ENCODE results near the gene MPV17L2. TPM values are rescaled to one million over a fixed set of nuclear protein-coding genes. Genes with fewer than 3 reads are reported as not detected.

Gene MPV17L2
- total RNA-seq, 1 donor from 2014 or later, result 17.2 TPM

DNA sequence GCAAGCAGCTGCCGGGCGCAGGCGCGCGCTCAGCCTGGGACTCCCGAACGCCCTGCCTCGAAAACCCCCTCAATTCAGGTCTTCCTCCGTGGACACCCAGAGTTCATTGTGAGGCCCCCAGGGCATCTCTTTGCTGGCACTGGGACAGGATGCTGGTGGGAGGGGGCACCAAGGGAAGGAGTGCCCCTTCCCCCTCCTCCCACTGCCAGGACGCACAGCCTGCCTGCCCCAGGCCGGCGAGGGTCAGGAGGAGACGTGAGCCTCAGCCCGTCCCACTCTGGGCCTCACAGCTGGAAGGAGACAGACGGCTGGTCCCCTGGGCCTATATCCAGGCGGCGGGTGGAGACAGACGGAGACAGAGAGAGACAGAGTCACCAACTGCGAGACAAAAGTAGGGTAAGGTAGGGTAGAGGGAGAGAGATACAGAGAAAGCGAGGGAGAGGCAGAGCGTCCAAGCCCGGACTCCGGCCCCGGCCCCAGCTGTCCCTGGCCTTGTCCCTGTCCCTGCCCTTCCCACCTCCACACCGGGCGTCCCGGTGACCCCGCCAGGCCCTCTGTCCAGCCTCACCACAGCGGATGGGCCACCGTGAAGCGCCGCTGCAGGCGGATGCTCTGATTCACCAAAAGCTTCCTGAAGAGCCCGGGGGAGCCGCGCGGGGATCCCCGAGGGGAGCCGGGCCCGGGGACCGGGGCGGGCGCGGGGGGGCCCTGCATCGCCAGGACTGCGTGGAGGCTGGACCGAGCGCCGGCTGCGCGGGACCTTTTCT lies 32.9 kb downstream of the MPV17L2 start, which contains the start of gene PDE4C:
PDE4C (minus strand) TSS at position 737 of the 767 bp plus-strand sequence; CDS start at position 714, 23 bp downstream.
- peaks cover 75% of the 10 kb centered on the region for H3K27me3 Mint-ChIP-seq (ENCODE audit: low read depth)

DNA sequence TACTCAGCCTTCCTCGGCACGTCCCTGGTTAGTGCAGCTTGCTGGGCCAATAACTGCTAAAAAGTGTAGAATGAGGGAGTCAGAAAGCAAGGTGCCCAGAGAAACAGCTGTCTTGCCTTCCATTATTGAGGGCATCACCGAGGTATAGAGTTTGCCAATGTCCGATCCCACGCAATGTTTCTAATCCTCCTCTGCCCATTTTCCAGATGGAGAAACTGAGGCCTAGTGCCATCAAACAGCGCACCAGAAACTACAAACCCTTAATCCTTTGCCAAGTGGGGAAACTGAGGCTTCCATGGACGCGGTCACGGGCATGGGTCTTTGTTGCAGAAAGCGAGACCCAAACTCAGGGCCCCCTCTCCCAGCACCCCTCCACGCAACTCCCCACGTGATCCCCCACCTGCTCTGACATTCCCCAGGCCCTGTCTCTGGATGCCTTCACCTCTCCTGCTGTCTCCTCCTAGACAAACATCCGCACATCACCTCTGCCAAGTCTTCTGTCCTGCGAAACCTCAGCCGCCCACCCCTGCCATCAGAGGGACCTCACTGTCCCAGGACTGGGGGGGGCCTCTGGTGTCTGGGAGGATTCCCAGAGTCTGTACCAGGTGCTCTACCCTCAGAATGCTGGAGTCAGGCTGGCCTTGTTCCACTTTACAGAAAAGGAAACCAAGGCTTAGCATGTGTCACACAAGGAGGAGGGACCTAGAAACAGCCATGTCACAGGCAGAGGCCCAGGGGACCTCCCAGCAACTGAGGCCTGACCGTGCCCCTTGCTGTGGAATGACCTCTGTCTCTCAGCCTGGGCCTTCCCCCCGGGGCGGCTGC lies 34.1 kb downstream of the MPV17L2 start:
- Mint-ChIP-seq H3K27me3 (ENCODE audit: low read depth) (peaks cover 76% of the 10 kb centered on the region), H3K27ac (ENCODE audit: unreplicated experiment) (no peak overlapping the region), H3K9me3 (peaks cover 2% of the 10 kb centered on the region), H3K4me1 (peaks cover 8% of the 10 kb centered on the region), H3K4me3 (no peak overlapping the region), H3K36me3 (ENCODE audit: low read depth) (no peaks in the 10 kb centered on the region)
- TF ChIP-seq, protein P1, sequence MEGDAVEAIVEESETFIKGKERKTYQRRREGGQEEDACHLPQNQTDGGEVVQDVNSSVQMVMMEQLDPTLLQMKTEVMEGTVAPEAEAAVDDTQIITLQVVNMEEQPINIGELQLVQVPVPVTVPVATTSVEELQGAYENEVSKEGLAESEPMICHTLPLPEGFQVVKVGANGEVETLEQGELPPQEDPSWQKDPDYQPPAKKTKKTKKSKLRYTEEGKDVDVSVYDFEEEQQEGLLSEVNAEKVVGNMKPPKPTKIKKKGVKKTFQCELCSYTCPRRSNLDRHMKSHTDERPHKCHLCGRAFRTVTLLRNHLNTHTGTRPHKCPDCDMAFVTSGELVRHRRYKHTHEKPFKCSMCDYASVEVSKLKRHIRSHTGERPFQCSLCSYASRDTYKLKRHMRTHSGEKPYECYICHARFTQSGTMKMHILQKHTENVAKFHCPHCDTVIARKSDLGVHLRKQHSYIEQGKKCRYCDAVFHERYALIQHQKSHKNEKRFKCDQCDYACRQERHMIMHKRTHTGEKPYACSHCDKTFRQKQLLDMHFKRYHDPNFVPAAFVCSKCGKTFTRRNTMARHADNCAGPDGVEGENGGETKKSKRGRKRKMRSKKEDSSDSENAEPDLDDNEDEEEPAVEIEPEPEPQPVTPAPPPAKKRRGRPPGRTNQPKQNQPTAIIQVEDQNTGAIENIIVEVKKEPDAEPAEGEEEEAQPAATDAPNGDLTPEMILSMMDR (conservative IDR thresholded peaks at IDR 0.05), result no peak
- no peak for DNase-seq (ENCODE audit: low read depth, low spot score)

More for the DNA sequence above, 32.9 kb downstream of the MPV17L2 start, which contains the start of gene PDE4C:
- TF ChIP-seq, protein P1 (conservative IDR thresholded peaks at IDR 0.05), result no peak
- DNase-seq (ENCODE audit: low read depth, low spot score), result no peak
- Mint-ChIP-seq H3K9me3 (peaks cover 2% of the 10 kb centered on the region), H3K27ac (ENCODE audit: unreplicated experiment) (no peak within 1 kb of the TSS), H3K4me1 (peaks cover 8% of the 10 kb centered on the region), H3K36me3 (ENCODE audit: low read depth) (no peaks in the 10 kb centered on the region), H3K4me3 (no peak within 1 kb of the TSS)

DNA sequence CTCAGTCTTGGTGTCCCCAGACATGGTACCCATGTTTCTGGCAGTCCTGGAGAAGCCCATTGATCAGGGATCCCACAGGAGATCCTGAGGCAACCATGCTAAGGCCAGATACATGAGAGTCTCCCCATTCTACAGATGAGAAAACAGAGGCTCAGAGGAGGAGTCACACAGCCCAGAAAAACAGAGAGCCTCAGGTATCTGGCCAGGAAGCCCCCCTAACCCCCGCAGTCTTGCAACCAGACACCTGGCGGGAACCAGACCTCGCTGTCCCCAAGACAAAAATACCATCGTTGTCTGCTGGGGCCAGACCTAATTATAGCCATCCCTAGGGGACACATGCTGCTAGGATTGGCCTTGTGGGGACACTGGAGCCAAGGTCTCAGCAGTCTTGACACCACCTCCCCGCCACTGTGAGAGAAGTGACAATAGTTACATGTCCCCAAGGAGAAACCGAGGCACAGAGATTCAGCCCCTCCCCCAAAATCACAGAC lies 34.8 kb downstream of the MPV17L2 start:
- DNase-seq (ENCODE audit: low read depth, low spot score), result no peak
- TF ChIP-seq, protein P1 (conservative IDR thresholded peaks at IDR 0.05), result no peak
- H3K4me1 Mint-ChIP-seq, result peaks cover 13% of the 10 kb centered on the region
- no peak overlapping the region for H3K27ac Mint-ChIP-seq (ENCODE audit: unreplicated experiment)
- no peak overlapping the region for H3K4me3 Mint-ChIP-seq
- peaks cover 2% of the 10 kb centered on the region for H3K9me3 Mint-ChIP-seq
- H3K27me3 Mint-ChIP-seq (ENCODE audit: low read depth), result peaks cover 77% of the 10 kb centered on the region
- no peaks in the 10 kb centered on the region for H3K36me3 Mint-ChIP-seq (ENCODE audit: low read depth)

GRCh38 chr19:18229474-18229873 lies 36.5 kb downstream of the MPV17L2 start:
- H3K27ac Mint-ChIP-seq (ENCODE audit: unreplicated experiment), result no peak overlapping the region
- H3K4me1 Mint-ChIP-seq, result peaks cover 9% of the 10 kb centered on the region
- H3K4me3 Mint-ChIP-seq, result no peak overlapping the region
- no peaks in the 10 kb centered on the region for H3K9me3 Mint-ChIP-seq
- H3K36me3 Mint-ChIP-seq (ENCODE audit: low read depth), result no peaks in the 10 kb centered on the region
- no peak for DNase-seq (ENCODE audit: low read depth, low spot score)
- TF ChIP-seq, protein P1 (conservative IDR thresholded peaks at IDR 0.05), result peak; percentile 58
- H3K27me3 Mint-ChIP-seq (ENCODE audit: low read depth), result peaks cover 83% of the 10 kb centered on the region

DNA sequence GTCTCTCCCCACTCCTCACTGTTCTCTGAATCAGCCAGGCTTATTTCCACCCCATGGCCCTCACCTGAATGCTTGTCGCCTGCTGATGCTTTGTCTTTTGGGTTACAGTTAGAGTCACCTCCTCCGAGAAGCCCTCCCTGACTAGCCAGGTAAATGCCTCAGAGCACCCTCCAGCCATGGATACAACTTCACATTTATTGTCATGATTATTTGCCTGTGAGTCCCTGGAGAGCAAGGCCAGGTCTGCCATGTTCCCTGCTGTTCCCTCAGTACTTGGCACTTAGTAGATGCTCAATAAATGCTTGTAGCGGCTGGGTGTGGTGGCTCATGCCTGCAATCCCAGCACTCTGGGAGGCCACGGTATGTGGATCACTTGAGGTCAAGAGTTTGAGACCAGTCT lies 36.9 kb downstream of the MPV17L2 start:
- TF ChIP-seq, protein P1 (conservative IDR thresholded peaks at IDR 0.05), result no peak
- Mint-ChIP-seq H3K36me3 (ENCODE audit: low read depth) (no peaks in the 10 kb centered on the region), H3K4me3 (no peak overlapping the region), H3K27me3 (ENCODE audit: low read depth) (peaks cover 83% of the 10 kb centered on the region), H3K27ac (ENCODE audit: unreplicated experiment) (no peak overlapping the region), H3K4me1 (peaks cover 6% of the 10 kb centered on the region), H3K9me3 (no peaks in the 10 kb centered on the region)
- no peak for DNase-seq (ENCODE audit: low read depth, low spot score)
